H1 (cell line): ENCODE data around the gene IFT43. TPM values are rescaled to one million over a fixed set of nuclear protein-coding genes. Genes with fewer than 3 reads are reported as not detected.

Experiments
- CTCF ChIA-PET: fragments of 300-600 bp; sonication (Branson Sonifier 250); formaldehyde crosslinking; loops from one replicate; lab custom pipeline; 2021; ENCODE audit not compliant: partially characterized antibody; lab: Charles Lee
- POLR2A ChIA-PET: fragments of 300-600 bp; sonication (Branson Sonifier 250); formaldehyde crosslinking; loops from one replicate; lab custom pipeline; 2021; ENCODE audit warnings: inconsistent platforms; ENCODE audit not compliant: partially characterized antibody; lab: Charles Lee
- DNase-seq, 2 experiments: peaks; one replicate each; pipeline versions ENCODE4 v3.0.0 to v3.0.0-alpha.2; 2010 to 2022; ENCODE audit warnings: low spot score in 2 of 2, low read depth in 1 of 2, mixed read lengths in 1 of 2
- FAIRE-seq: peaks from 2 replicates; lab custom pipeline; 2011; peaks lifted over from hg19 to GRCh38; lab: Jason Lieb, UNC
- H2AFZ ChIP-seq: 2 replicates; pipeline ENCODE4 v1.8.1; 2012; ENCODE audit warnings: low read length, inconsistent platforms
- H2AK5ac ChIP-seq: 2 replicates; pipeline ENCODE4 v1.6.1; 2013; ENCODE audit warnings: low read depth, low read length
- H2BK120ac ChIP-seq: replicated peaks from 2 replicates; pipeline ENCODE3; 2013; ENCODE audit warnings: low read depth, low read length, inconsistent platforms
- H2BK12ac ChIP-seq: 2 replicates; pipeline ENCODE4 v1.6.1; 2013; ENCODE audit warnings: low read depth, low read length
- H2BK15ac ChIP-seq: 2 replicates; pipeline ENCODE4 v1.6.1; 2013; ENCODE audit warnings: low read length
- H2BK20ac ChIP-seq: 2 replicates; pipeline ENCODE4 v1.6.1; 2013; ENCODE audit warnings: low read length
- H2BK5ac ChIP-seq: 2 replicates; pipeline ENCODE4 v1.6.1; 2013; ENCODE audit warnings: low read depth, low read length
- H3K14ac ChIP-seq: 2 replicates; pipeline ENCODE4 v1.6.1; 2013; ENCODE audit warnings: inconsistent platforms; ENCODE audit not compliant: insufficient read length
- H3K18ac ChIP-seq: 2 replicates; pipeline ENCODE4 v1.6.1; 2013; ENCODE audit warnings: low read length; ENCODE audit errors: extremely low read depth
- H3K23ac ChIP-seq: 2 replicates; pipeline ENCODE4 v1.6.1; 2013; ENCODE audit warnings: inconsistent platforms; ENCODE audit not compliant: insufficient read length
- H3K23me2 ChIP-seq: 2 replicates; pipeline ENCODE4 v1.6.1; 2013; ENCODE audit warnings: low read depth, low read length
- H3K27ac ChIP-seq: 2 replicates; pipeline ENCODE4 v1.6.1; 2011; ENCODE audit warnings: low read depth, low read length, inconsistent platforms
- H3K27me3 ChIP-seq, 4 experiments: replicated peaks in 1 of 4; 1 replicate in 1 of 4; 2 replicates in 3 of 4; pipeline versions ENCODE4 v1.6.1 to v1.8.1; 2011 to 2013; ENCODE audit warnings: low read length in 3 of 4, mild to moderate bottlenecking in 3 of 4, inconsistent platforms in 2 of 4, mixed read lengths in 2 of 4, moderate library complexity in 1 of 4; ENCODE audit not compliant: control insufficient read depth in 3 of 4, insufficient read depth in 3 of 4; ENCODE audit errors: extremely low read depth in 1 of 4
- H3K36me3 ChIP-seq, 4 experiments: 2 replicates each; pipeline versions ENCODE4 v1.6.1 to v1.8.1; 2011 to 2013; ENCODE audit warnings: mild to moderate bottlenecking in 4 of 4, low read length in 3 of 4, moderate library complexity in 2 of 4, control low read depth in 1 of 4, inconsistent platforms in 1 of 4; ENCODE audit not compliant: insufficient read depth in 4 of 4, control insufficient read depth in 2 of 4
- H3K4ac ChIP-seq: replicated peaks from 2 replicates; pipeline ENCODE3; 2013; ENCODE audit warnings: low read length, low read depth, mixed read lengths, inconsistent platforms; ENCODE audit not compliant: insufficient read length
- H3K4me1 ChIP-seq, 4 experiments: replicated peaks in 1 of 4; 1 replicate in 1 of 4; 2 replicates in 3 of 4; pipeline versions ENCODE4 v1.6.1 to v1.8.1; 2011 to 2013; ENCODE audit warnings: low read length in 3 of 4, inconsistent platforms in 2 of 4, mixed read lengths in 1 of 4; ENCODE audit not compliant: insufficient read depth in 4 of 4, control insufficient read depth in 3 of 4
- H3K4me2 ChIP-seq, 2 experiments: 2 replicates each; pipeline versions ENCODE4 v1.6.1 to v1.8.1; 2011 to 2013; ENCODE audit warnings: low read depth in 2 of 2, low read length in 2 of 2, control low read depth in 1 of 2, inconsistent platforms in 1 of 2, mild to moderate bottlenecking in 1 of 2; ENCODE audit not compliant: insufficient read depth in 1 of 2
- H3K4me3 ChIP-seq, 4 experiments: fragments of 200-600, 300-600 bp in 1 of 4; sonication (generic), shearing (Covaris generic), sonication (Bioruptor Twin) in 1 of 4; 2 replicates each; pipeline versions ENCODE4 v1.5.1 to v1.8.1; 2011 to 2016; ENCODE audit warnings: low read length in 4 of 4, low read depth in 3 of 4, control low read depth in 2 of 4, inconsistent platforms in 2 of 4, mild to moderate bottlenecking in 2 of 4, mixed read lengths in 1 of 4, moderate library complexity in 1 of 4; ENCODE audit not compliant: insufficient read depth in 2 of 4; ENCODE audit errors: extremely low read depth in 1 of 4
- H3K56ac ChIP-seq: replicated peaks from 2 replicates; pipeline ENCODE3; 2013; ENCODE audit warnings: low read depth, mild to moderate bottlenecking, mixed read lengths, low read length, inconsistent platforms; ENCODE audit not compliant: insufficient read length
- H3K79me1 ChIP-seq: 2 replicates; pipeline ENCODE4 v1.6.1; 2013; ENCODE audit warnings: low read depth, low read length, control low read depth
- H3K79me2 ChIP-seq, 2 experiments: 2 replicates each; pipeline versions ENCODE4 v1.6.1 to v1.8.1; 2012 to 2013; ENCODE audit warnings: low read length in 2 of 2, mild to moderate bottlenecking in 2 of 2, inconsistent platforms in 1 of 2; ENCODE audit not compliant: insufficient read depth in 2 of 2, control insufficient read depth in 1 of 2
- H3K9ac ChIP-seq, 4 experiments: replicated peaks in 1 of 4; 1 replicate in 1 of 4; 2 replicates in 3 of 4; pipeline versions ENCODE4 v1.6.1 to v1.8.1; 2011 to 2013; ENCODE audit warnings: low read depth in 3 of 4, low read length in 3 of 4, control low read depth in 2 of 4, mild to moderate bottlenecking in 2 of 4, moderate library complexity in 2 of 4, inconsistent platforms in 1 of 4; ENCODE audit errors: extremely low read depth in 1 of 4
- H3K9me3 ChIP-seq, 2 experiments: 2 replicates each; pipeline versions ENCODE4 v1.6.1 to v1.8.1; 2012 to 2013; ENCODE audit warnings: mild to moderate bottlenecking in 2 of 2, moderate library complexity in 2 of 2, control low read depth in 1 of 2, inconsistent platforms in 1 of 2, low read depth in 1 of 2, low read length in 1 of 2, mixed read lengths in 1 of 2; ENCODE audit not compliant: insufficient read depth in 2 of 2
- H4K20me1 ChIP-seq, 2 experiments: replicated peaks in 1 of 2; 2 replicates each; pipeline versions ENCODE3 to v1.8.1; 2011 to 2013; ENCODE audit warnings: inconsistent platforms in 2 of 2, low read length in 2 of 2, mild to moderate bottlenecking in 1 of 2; ENCODE audit not compliant: insufficient read depth in 2 of 2, control insufficient read depth in 1 of 2
- H4K5ac ChIP-seq: 2 replicates; pipeline ENCODE4 v1.6.1; 2013; ENCODE audit warnings: low read length, low read depth, mixed read lengths, inconsistent platforms; ENCODE audit not compliant: insufficient read length
- H4K8ac ChIP-seq: 2 replicates; pipeline ENCODE4 v1.8.0; 2013; ENCODE audit warnings: mild to moderate bottlenecking, moderate library complexity, low read length, inconsistent platforms; ENCODE audit not compliant: insufficient read depth; ENCODE audit errors: extremely low read depth
- H4K91ac ChIP-seq: replicated peaks from 2 replicates; pipeline ENCODE3; 2013; ENCODE audit warnings: low read length, mixed read lengths, inconsistent platforms; ENCODE audit not compliant: insufficient read length
- FOSL1 ChIP-seq: IDR thresholded peaks from 2 replicates; pipeline ENCODE4 v1.6.1; 2011; ENCODE audit warnings: mild to moderate bottlenecking, low read depth, low read length, moderate library complexity; ENCODE audit not compliant: insufficient read depth
- PHF8 ChIP-seq: fragments of 200-600 bp; sonication (generic); conservative IDR thresholded peaks from 2 replicates; pipeline ENCODE4 v1.7.1; 2012; ENCODE audit warnings: low read depth, mild to moderate bottlenecking, inconsistent platforms, low read length, moderate library complexity
- WGBS, 2 experiments: shearing (Covaris generic) in 1 of 2; methylation state at CpG; one replicate each; pipeline versions ENCODE4 v1.1.6 to v1.1.7; 2013 to 2015; ENCODE audit warnings: low lambda C conversion rate in 2 of 2, mixed read lengths in 2 of 2, inconsistent platforms in 1 of 2, low coverage in 1 of 2, missing lambda C conversion rate in 1 of 2; ENCODE audit not compliant: insufficient replicate concordance in 2 of 2, insufficient coverage in 1 of 2, insufficient read length in 1 of 2; ENCODE audit errors: extremely low coverage in 1 of 2, missing lambda C conversion rate in 1 of 2; 5-methylcytosine and 5-hydroxymethylcytosine counted together
- polyA plus RNA-seq, 7 experiments: library from polyadenylated mRNA; depleted of rRNA in 3 of 7; stranded (reverse) in 5 of 7; unstranded in 2 of 7; fragments of >200 nt in 5 of 7; fragments of 200-250 nt in 2 of 7; gene quantifications; 1 replicate in 5 of 7; 2 replicates in 1 of 7; 4 replicates in 1 of 7; pipeline versions ENCODE4 v1.2.1 to v1.2.3, GENCODE V29; 2011 to 2013; ENCODE audit warnings: missing spikeins in 2 of 7, mixed read lengths in 2 of 7
- total RNA-seq: library from RNA; stranded (reverse); fragmentation: NEBNext Ultra II Directional; extraction: Animal tissue kit (Norgen Biotek cat#: 25700); gene quantifications from 2 replicates; pipeline ENCODE4 v1.2.1, GENCODE V29; 2021

The IFT43 gene
- total and polyA plus RNA-seq, 2 of the 8 experiments (the other 6 are each of a cell fraction or from before 2014, with no cell fraction given), result 17.0 to 20.8 TPM

GRCh38 chr14:76015668-76016067, 30.1 kb downstream of the IFT43 start:
- WGBS, 2 experiments, result 68% methylated on average over 1 of the region's 1 CpG; no CpG with 5 or more reads in 1 of the 2 experiments
- H2BK5ac ChIP-seq, result no peak overlapping the region
- no peaks in the 10 kb centered on the region for H3K27me3 ChIP-seq
- H3K9ac ChIP-seq, result no peak overlapping the region
- no peaks in the 10 kb centered on the region; a peak in 1 of 8 replicates for H3K36me3 ChIP-seq
- no peak overlapping the region for H4K8ac ChIP-seq
- H2AK5ac ChIP-seq, result no peak overlapping the region
- H3K27ac ChIP-seq, result no peak overlapping the region
- ChIA-PET POLR2A (interaction anchor here (1.3 kb wide), 1 partner anchor 21 kb away, joined by 3 read pairs; no protein-coding TSS in a partner anchor), CTCF (interaction anchor here (1.3 to 1.6 kb wide), 2 partner anchors 37 to 307 kb away, joined by 4 to 5 read pairs; no protein-coding TSS in a partner anchor)
- no peaks in the 10 kb centered on the region for H3K79me2 ChIP-seq
- no peaks in the 10 kb centered on the region for H3K23me2 ChIP-seq
- TF ChIP-seq FOSL1, result no peak
- no peak for TF ChIP-seq PHF8
- no peak overlapping the region for H3K23ac ChIP-seq
- no peak overlapping the region for H2AFZ ChIP-seq
- H2BK12ac ChIP-seq, result no peak overlapping the region
- no peaks in the 10 kb centered on the region for H3K79me1 ChIP-seq
- no peaks in the 10 kb centered on the region for H3K9me3 ChIP-seq
- no peak overlapping the region for H4K91ac ChIP-seq
- no peak overlapping the region for H3K4me3 ChIP-seq
- H4K5ac ChIP-seq, result no peak overlapping the region
- H3K14ac ChIP-seq, result no peak overlapping the region
- no peak overlapping the region for H3K4me2 ChIP-seq
- FAIRE-seq, result no peak
- H2BK20ac ChIP-seq, result no peak overlapping the region
- H3K4me1 ChIP-seq, result 0 out of 7 replicates have a peak, but pooled peaks cover 0 to 2% (median 0%) of the 10 kb centered on the region in 4 experiments
- H3K56ac ChIP-seq, result no peak overlapping the region
- H4K20me1 ChIP-seq, result no peaks in the 10 kb centered on the region
- no peak overlapping the region for H2BK15ac ChIP-seq
- no peak overlapping the region for H3K18ac ChIP-seq
- no peak overlapping the region for H3K4ac ChIP-seq
- DNase-seq, result no peak
- no peak overlapping the region for H2BK120ac ChIP-seq
